Endothelial cell (in vitro differentiated cells): Measurements from ENCODE around the gene THBS3. TPM values are rescaled to one million over a fixed set of nuclear protein-coding genes. Genes with fewer than 3 reads are reported as not detected.
"Not testable (repeated sequence)": the region's sequence is repeated elsewhere in the genome, so short reads cannot be mapped to it uniquely, and the experiment has no call there.

Source experiments
- DNase-seq: peaks from one replicate; pipeline ENCODE4 v3.0.0; 2021; ENCODE audit warnings: low spot score
- H3K27ac Mint-ChIP-seq: one replicate; pipeline ENCODE4 v1.8.0; 2021; ENCODE audit warnings: mixed read lengths, inconsistent platforms; ENCODE audit not compliant: unreplicated experiment
- H3K27me3 Mint-ChIP-seq: one replicate; pipeline ENCODE4 v1.8.0; 2021; ENCODE audit warnings: mild to moderate bottlenecking, moderate library complexity, mixed read lengths, inconsistent platforms; ENCODE audit not compliant: unreplicated experiment
- H3K36me3 Mint-ChIP-seq: one replicate; pipeline ENCODE4 v1.8.0; 2021; ENCODE audit warnings: mild to moderate bottlenecking, low read depth, mixed read lengths, inconsistent platforms; ENCODE audit not compliant: unreplicated experiment
- H3K4me1 Mint-ChIP-seq: one replicate; pipeline ENCODE4 v1.8.0; 2021; ENCODE audit warnings: mild to moderate bottlenecking, mixed read lengths, inconsistent platforms; ENCODE audit not compliant: unreplicated experiment
- H3K4me3 Mint-ChIP-seq: one replicate; pipeline ENCODE4 v1.8.0; 2021; ENCODE audit warnings: mild to moderate bottlenecking, mixed read lengths, inconsistent platforms; ENCODE audit not compliant: unreplicated experiment
- H3K9me3 Mint-ChIP-seq: one replicate; pipeline ENCODE4 v1.8.0; 2021; ENCODE audit warnings: mixed read lengths, inconsistent platforms; ENCODE audit not compliant: unreplicated experiment
- CTCF ChIP-seq: fragments of 200-600 bp; sonication (generic); IDR thresholded peaks from one replicate; pipeline ENCODE4 v1.5.0; 2021; ENCODE audit warnings: antibody characterized with exemption; ENCODE audit not compliant: unreplicated experiment
- total RNA-seq: library from RNA; stranded (reverse); fragmentation: NEBNext Ultra II Directional; extraction: Animal tissue kit (Norgen Biotek cat#: 25700); gene quantifications from one replicate; pipeline ENCODE4 v1.2.1, GENCODE V29; 2021; ENCODE audit not compliant: unreplicated experiment

Gene THBS3
- total RNA-seq, 1 donor from 2014 or later, result 35.5 TPM

GRCh38 chr1:155223047-155223446 is 15.3 kb upstream of the THBS3 start:
- Mint-ChIP-seq H3K27ac (peak overlapping the region; percentile 36), H3K4me3 (no peak overlapping the region), H3K36me3 (peaks cover 5% of the 10 kb centered on the region), H3K9me3 (no peaks in the 10 kb centered on the region), H3K4me1 (peaks cover 43% of the 10 kb centered on the region), H3K27me3 (peaks cover 10% of the 10 kb centered on the region)
- DNase-seq, result no peak
- no peak for TF ChIP-seq CTCF

GRCh38 chr1:155220211-155220965 is 12.7 kb upstream of the THBS3 start:
- not testable (repeated sequence) for H3K9me3 Mint-ChIP-seq, H3K36me3 Mint-ChIP-seq
- H3K27ac Mint-ChIP-seq, result peak overlapping the region; percentile 91

GRCh38 chr1:155219592-155220031 is 11.9 kb upstream of the THBS3 start:
- DNase-seq, result no peak
- TF ChIP-seq CTCF, result no peak
- Mint-ChIP-seq H3K27ac (peak overlapping the region; percentile 91), H3K36me3 (peaks cover 6% of the 10 kb centered on the region), H3K9me3 (no peaks in the 10 kb centered on the region), H3K4me1 (peaks cover 30% of the 10 kb centered on the region), H3K4me3 (no peak overlapping the region), H3K27me3 (peaks cover 8% of the 10 kb centered on the region)

More at GRCh38 chr1:155220211-155220965, 12.7 kb upstream of the THBS3 start:
- H3K27me3 Mint-ChIP-seq, H3K4me3 Mint-ChIP-seq, DNase-seq: not testable (repeated sequence)
- peaks cover 26% of the 10 kb centered on the region for H3K4me1 Mint-ChIP-seq

GRCh38 chr1:155218854-155219591 is 11.3 kb upstream of the THBS3 start:
- no peak overlapping the region for H3K4me3 Mint-ChIP-seq
- H3K27me3 Mint-ChIP-seq, result peaks cover 8% of the 10 kb centered on the region
- H3K4me1 Mint-ChIP-seq, result peaks cover 30% of the 10 kb centered on the region
- peak; percentile 20 for DNase-seq
- H3K27ac Mint-ChIP-seq, result peak overlapping the region; percentile 80
- H3K9me3 Mint-ChIP-seq, result no peaks in the 10 kb centered on the region
- peaks cover 6% of the 10 kb centered on the region for H3K36me3 Mint-ChIP-seq
- no peak for TF ChIP-seq CTCF

- Mint-ChIP-seq H3K4me1 (peaks cover 25% of the 10 kb centered on the region), H3K4me3 (peak overlapping the region; percentile 43)
- H3K27me3 Mint-ChIP-seq, H3K27ac Mint-ChIP-seq, H3K36me3 Mint-ChIP-seq, DNase-seq, H3K9me3 Mint-ChIP-seq: not testable (repeated sequence)
Measured at GRCh38 chr1:155214702-155215101, 7.0 kb upstream of the THBS3 start.

- DNase-seq, result not testable (repeated sequence)
- H3K27me3 Mint-ChIP-seq, result peaks cover 17% of the 10 kb centered on the region
- H3K36me3 Mint-ChIP-seq, result peaks cover 15% of the 10 kb centered on the region
Measured at GRCh38 chr1:155212051-155212440, 4.3 kb upstream of the THBS3 start.

GRCh38 chr1:155211381-155212050 is 3.8 kb upstream of the THBS3 start:
- peak overlapping the region; percentile 65 for H3K4me3 Mint-ChIP-seq
- peaks cover 21% of the 10 kb centered on the region for H3K27me3 Mint-ChIP-seq
- not testable (repeated sequence) for DNase-seq, H3K9me3 Mint-ChIP-seq, H3K27ac Mint-ChIP-seq
- H3K4me1 Mint-ChIP-seq, result peaks cover 35% of the 10 kb centered on the region
- peaks cover 15% of the 10 kb centered on the region for H3K36me3 Mint-ChIP-seq

More at GRCh38 chr1:155212051-155212440, 4.3 kb upstream of the THBS3 start:
- not testable (repeated sequence) for H3K4me3 Mint-ChIP-seq, H3K27ac Mint-ChIP-seq, H3K9me3 Mint-ChIP-seq
- peaks cover 31% of the 10 kb centered on the region for H3K4me1 Mint-ChIP-seq
